Psoas muscle (tissue), 8 donors: ENCODE measurements around the gene UNK. TPM values are rescaled to one million over a fixed set of nuclear protein-coding genes. Genes with fewer than 3 reads are reported as not detected.
A peak's percentile ranks its signal among the peaks of the same experiment; 100 is the strongest.

Source experiments
- ATAC-seq, 4 donors: fragments of 200-7000 bp; cut with Tn5 transposase; one replicate each; pipeline ENCODE4 v1.9.1; 2020; ENCODE audit warnings: moderate library complexity in 3 of 4, mild to moderate bottlenecking in 2 of 4
- DNase-seq, 2 donors: peaks; one replicate each; pipeline ENCODE4 v3.0.0-alpha.2; 2020
- H3K27ac ChIP-seq: fragments of 200-600 bp; one replicate; pipeline ENCODE4 v1.8.0; 2022
- H3K27me3 ChIP-seq, 3 donors: fragments of 200-600 bp in 1 of 3; one replicate each; pipeline versions ENCODE4 v1.6.1 to v1.8.0; 2013 to 2022; ENCODE audit warnings: low read length in 2 of 3, mild to moderate bottlenecking in 2 of 3, moderate library complexity in 1 of 3; ENCODE audit not compliant: insufficient read depth in 3 of 3
- H3K36me3 ChIP-seq, 2 donors: fragments of 200-600 bp in 1 of 2; one replicate each; pipeline versions ENCODE4 v1.6.1 to v1.8.0; 2013 to 2022; ENCODE audit warnings: low read depth in 1 of 2, mild to moderate bottlenecking in 1 of 2, moderate library complexity in 1 of 2; ENCODE audit not compliant: insufficient read depth in 1 of 2
- H3K4me1 ChIP-seq: fragments of 200-600 bp; one replicate; pipeline ENCODE4 v1.8.0; 2022
- H3K4me3 ChIP-seq: fragments of 200-600 bp; one replicate; pipeline ENCODE4 v1.8.0; 2022; ENCODE audit warnings: mild to moderate bottlenecking
- H3K9me3 ChIP-seq: fragments of 200-600 bp; one replicate; pipeline ENCODE4 v1.8.0; 2022
- CTCF ChIP-seq: fragments of 200-600 bp; IDR thresholded peaks from one replicate; pipeline ENCODE4 v1.8.0; 2022; ENCODE audit warnings: antibody characterized with exemption
- WGBS, 3 donors: extraction: QIAGEN DNeasy Blood & Tissue Kit; methylation state at CpG; one replicate each; pipeline versions ENCODE4 v1.1.6 to v1.1.7; 2013; 5-methylcytosine and 5-hydroxymethylcytosine counted together
- intact Hi-C, 2 donors: fragments of 100-400 bp; cut with DNase I; formaldehyde crosslinking; loops; one replicate each; pipeline versions ENCODE4 v1.11.0 to v1.14.2; 2022
- polyA plus RNA-seq, 3 donors: library from polyadenylated mRNA; stranded (reverse); fragments of 200-250 nt; gene quantifications; one replicate each; pipeline ENCODE4 v1.2.3, GENCODE V29; 2013
- total RNA-seq, 4 donors: library from RNA; stranded (reverse); fragmentation: NEBNext Ultra II Directional in 2 of 4; extraction: Animal tissue kit (Norgen Biotek cat#: 25700) in 2 of 4; gene quantifications; one replicate each; pipeline versions ENCODE4 v1.2.1 to v1.2.4, GENCODE V29; 2021 to 2023
- donor health status: healthy with polysubstance abuse.
- donor health status: DM: no; HTN: no; CAD: no; lungs with moderate emphysema.
- donor health status: Bipolar disorder and iron deficiency.
- donor health status: healthy.
- donor health status: DM: yes; HTN: yes; CAD: no.
- donor health status: DM: no; HTN: no; CAD: no.
- donor health status: DM: no; HTN: no; CAD: no.
- donor health status: DM: yes; HTN: yes; CAD: no.

UNK gene
- total and polyA plus RNA-seq, 7 donors = 6.9 to 13.7 (median 8.2) TPM

GRCh38 chr17:75874323-75875181 lies 89.9 kb downstream of the UNK start:
- Histone ChIP-seq H3K27ac (peak overlapping the region; percentile 90), H3K4me1 (peaks cover 44% of the 10 kb centered on the region), H3K4me3 (no peak overlapping the region), H3K36me3 (peaks cover 0 to 20% of the 10 kb centered on the region in 2 donors), H3K27me3 (no peaks in the 10 kb centered on the region), H3K9me3 (no peaks in the 10 kb centered on the region)
- intact Hi-C loops = no loop called here
- DNase-seq (no peak), ATAC-seq (no peak)
- WGBS, 3 donors = 83 to 89% (median 88%) methylated on average over 38 of the region's 38 CpGs
- no peak for TF ChIP-seq CTCF

Other genes with a start within 250 kb of the UNK start
- 10 to 100 TPM; 11.9 to 28.2 (median 21.4) TPM for gene MYO15B, start 197.0 kb upstream of the UNK start, total RNA-seq
- gene MYO15B, start 197.0 kb upstream of the UNK start, polyA plus RNA-seq = 10 to 100 TPM in 2 of 3 donors, 1 to 10 TPM in 1; 5.2 to 23.7 (median 11.8) TPM
- under 1 TPM in 3 of 4 donors, not detected in 1; 0.11 to 0.28 (median 0.17) TPM for gene SMIM5, start 151.4 kb upstream of the UNK start, total RNA-seq
- gene SMIM5, start 151.4 kb upstream of the UNK start, polyA plus RNA-seq = under 1 TPM; 0.17 to 0.92 (median 0.21) TPM
- gene RECQL5, start 117.7 kb upstream of the UNK start, total RNA-seq = 10 to 100 TPM in 2 of 4 donors, 1 to 10 TPM in 2; 6.8 to 15.5 (median 9.6) TPM
- 10 to 100 TPM in 1 of 3 donors, 1 to 10 TPM in 2; 5.7 to 16.0 (median 7.8) TPM for gene RECQL5, start 117.7 kb upstream of the UNK start, polyA plus RNA-seq
- gene SAP30BP, start 117.5 kb upstream of the UNK start, total RNA-seq = 10 to 100 TPM; 40.9 to 68.5 (median 46.7) TPM
- gene SAP30BP, start 117.5 kb upstream of the UNK start, polyA plus RNA-seq = 100 to 1,000 TPM in 1 of 3 donors, 10 to 100 TPM in 2; 71.9 to 123 (median 79.4) TPM
- gene ITGB4, start 63.3 kb upstream of the UNK start, total RNA-seq = 1 to 10 TPM; 1.3 to 5.7 (median 3.9) TPM
- 1 to 10 TPM; 1.5 to 2.1 (median 1.6) TPM for gene ITGB4, start 63.3 kb upstream of the UNK start, polyA plus RNA-seq
- 10 to 100 TPM in 1 of 4 donors, 1 to 10 TPM in 3; 7.1 to 13.2 (median 9.4) TPM for gene GALK1, start 19.6 kb upstream of the UNK start, total RNA-seq
- 10 to 100 TPM in 2 of 3 donors, 1 to 10 TPM in 1; 8.3 to 12.8 (median 11.0) TPM for gene GALK1, start 19.6 kb upstream of the UNK start, polyA plus RNA-seq
- gene UNC13D, start 59.6 kb downstream of the UNK start, total RNA-seq = 10 to 100 TPM in 1 of 4 donors, 1 to 10 TPM in 3; 5.1 to 12.8 (median 7.2) TPM
- 1 to 10 TPM; 1.7 to 3.7 (median 2.2) TPM for gene UNC13D, start 59.6 kb downstream of the UNK start, polyA plus RNA-seq
- gene WBP2, start 70.5 kb downstream of the UNK start, total RNA-seq = 100 to 1,000 TPM; 109 to 278 (median 164) TPM
- 100 to 1,000 TPM; 115 to 174 (median 149) TPM for gene WBP2, start 70.5 kb downstream of the UNK start, polyA plus RNA-seq
- 10 to 100 TPM in 3 of 4 donors, 1 to 10 TPM in 1; 8.9 to 16.0 (median 10.9) TPM for gene TRIM47, start 93.8 kb downstream of the UNK start, total RNA-seq
- 10 to 100 TPM in 2 of 3 donors, 1 to 10 TPM in 1; 8.4 to 17.1 (median 10.9) TPM for gene TRIM47, start 93.8 kb downstream of the UNK start, polyA plus RNA-seq
- 10 to 100 TPM in 2 of 4 donors, 1 to 10 TPM in 2; 9.2 to 10.3 (median 9.7) TPM for gene TRIM65, start 112.1 kb downstream of the UNK start, total RNA-seq
- 10 to 100 TPM in 1 of 3 donors, 1 to 10 TPM in 2; 9.0 to 14.8 (median 9.0) TPM for gene TRIM65, start 112.1 kb downstream of the UNK start, polyA plus RNA-seq
- gene MRPL38, start 120.1 kb downstream of the UNK start, total RNA-seq = 100 to 1,000 TPM; 107 to 168 (median 125) TPM
- 100 to 1,000 TPM; 104 to 115 (median 107) TPM for gene MRPL38, start 120.1 kb downstream of the UNK start, polyA plus RNA-seq
- gene FBF1, start 156.2 kb downstream of the UNK start, total RNA-seq = 1 to 10 TPM; 1.8 to 5.9 (median 3.7) TPM
- gene FBF1, start 156.2 kb downstream of the UNK start, polyA plus RNA-seq = 10 to 100 TPM in 1 of 3 donors, 1 to 10 TPM in 2; 1.8 to 10.4 (median 3.1) TPM
- gene ACOX1, start 194.4 kb downstream of the UNK start, total RNA-seq = 10 to 100 TPM; 58.1 to 78.8 (median 64.4) TPM
- gene ACOX1, start 194.4 kb downstream of the UNK start, polyA plus RNA-seq = 10 to 100 TPM; 13.0 to 26.1 (median 16.3) TPM
- gene TEN1, start 194.4 kb downstream of the UNK start, total RNA-seq = 1 to 10 TPM; 3.4 to 8.8 (median 7.0) TPM
- 10 to 100 TPM; 14.7 to 21.1 (median 19.4) TPM for gene TEN1, start 194.4 kb downstream of the UNK start, polyA plus RNA-seq
- gene CDK3, start 216.0 kb downstream of the UNK start, total RNA-seq = 1 to 10 TPM in 1 of 4 donors, under 1 TPM in 3; 0.60 to 1.4 (median 0.62) TPM
- 1 to 10 TPM in 2 of 3 donors, under 1 TPM in 1; 0.47 to 1.9 (median 1.1) TPM for gene CDK3, start 216.0 kb downstream of the UNK start, polyA plus RNA-seq
- gene EVPL, start 242.5 kb downstream of the UNK start, total RNA-seq = under 1 TPM in 3 of 4 donors, not detected in 1; 0.16 to 0.36 (median 0.19) TPM
- under 1 TPM; 0.03 to 0.07 (median 0.05) TPM for gene EVPL, start 242.5 kb downstream of the UNK start, polyA plus RNA-seq